ENCODE data around the gene HMBS.

GRCh38 chr11:119106564-119107537 lies 22.2 kb downstream of the HMBS start, which contains the start of gene C2CD2L:
- TF ChIP-seq CTCF (IDR thresholded peaks at IDR 0.05; ENCODE audit: insufficient read depth, low read length, poor library complexity, severe bottlenecking) (no peak), EZH2phosphoT487 (conservative IDR thresholded peaks at IDR 0.05; ENCODE audit: low read length) (no peak)
